Nephron progenitor cell (in vitro differentiated cells): ENCODE measurements around the gene ACAA2.

Source experiments
- DNase-seq: peaks from one replicate; pipeline ENCODE4 v3.0.0; 2021
- H3K27ac Mint-ChIP-seq: 2 replicates; pipeline ENCODE4 v1.8.0; 2021; ENCODE audit warnings: mild to moderate bottlenecking, moderate library complexity, mixed read lengths
- H3K27me3 Mint-ChIP-seq: 2 replicates; pipeline ENCODE4 v1.8.0; 2021; ENCODE audit warnings: mild to moderate bottlenecking, low read depth, mixed read lengths; ENCODE audit not compliant: poor library complexity
- H3K36me3 Mint-ChIP-seq: 2 replicates; pipeline ENCODE4 v1.8.0; 2021; ENCODE audit warnings: low read depth, mixed read lengths
- H3K4me1 Mint-ChIP-seq: 2 replicates; pipeline ENCODE4 v1.8.0; 2021; ENCODE audit warnings: mixed read lengths
- H3K4me3 Mint-ChIP-seq: 2 replicates; pipeline ENCODE4 v1.8.0; 2021; ENCODE audit warnings: mild to moderate bottlenecking, moderate library complexity, mixed read lengths
- H3K9me3 Mint-ChIP-seq: 2 replicates; pipeline ENCODE4 v1.8.0; 2021; ENCODE audit warnings: mild to moderate bottlenecking, moderate library complexity, mixed read lengths
- CTCF ChIP-seq: fragments of 200-600 bp; sonication (generic); IDR thresholded peaks from 2 replicates; pipeline ENCODE4 v1.5.0; 2021; ENCODE audit warnings: antibody characterized with exemption

Gene ACAA2

GRCh38 chr18:49813319-49814146 lies at the start of gene ACAA2:
Gene ACAA2 (minus strand): TSS chr18:49813533. CDS start chr18:49813484, 49 bp downstream.
- peak within 1 kb of the TSS; percentile 99 for H3K27ac Mint-ChIP-seq
- H3K4me1 Mint-ChIP-seq = peaks cover 35% of the 10 kb centered on the region
- H3K4me3 Mint-ChIP-seq = peak within 1 kb of the TSS; percentile 97
- H3K9me3 Mint-ChIP-seq = peaks cover 30% of the 10 kb centered on the region
- H3K27me3 Mint-ChIP-seq = peaks cover 4% of the 10 kb centered on the region
- peak; percentile 84 for DNase-seq
- peaks cover 47% of the 10 kb centered on the region for H3K36me3 Mint-ChIP-seq
- TF ChIP-seq CTCF = no peak

GRCh38 chr18:49862656-49863385 lies 49.5 kb upstream of the ACAA2 start:
- DNase-seq = no peak
- TF ChIP-seq CTCF = no peak
- Mint-ChIP-seq H3K4me3 (no peak overlapping the region), H3K36me3 (no peaks in the 10 kb centered on the region), H3K4me1 (peaks cover 12% of the 10 kb centered on the region), H3K9me3 (no peaks in the 10 kb centered on the region), H3K27ac (no peak overlapping the region), H3K27me3 (peaks cover 10% of the 10 kb centered on the region)

GRCh38 chr18:49861659-49862058 lies 48.3 kb upstream of the ACAA2 start:
- Mint-ChIP-seq H3K4me1 (peaks cover 12% of the 10 kb centered on the region), H3K36me3 (no peaks in the 10 kb centered on the region), H3K27me3 (peaks cover 7% of the 10 kb centered on the region), H3K4me3 (no peak overlapping the region), H3K9me3 (no peaks in the 10 kb centered on the region), H3K27ac (no peak overlapping the region)
- no peak for DNase-seq
- TF ChIP-seq CTCF = peak; percentile 39

- H3K9me3 Mint-ChIP-seq = no peaks in the 10 kb centered on the region
- H3K4me3 Mint-ChIP-seq = no peak overlapping the region
- peaks cover 10% of the 10 kb centered on the region for H3K27me3 Mint-ChIP-seq
- H3K4me1 Mint-ChIP-seq = peaks cover 12% of the 10 kb centered on the region
- no peak for DNase-seq
- H3K27ac Mint-ChIP-seq = no peak overlapping the region
- TF ChIP-seq CTCF = no peak
- H3K36me3 Mint-ChIP-seq = no peaks in the 10 kb centered on the region
Measured at GRCh38 chr18:49859725-49860124, 46.4 kb upstream of the ACAA2 start.

- no peak overlapping the region for H3K4me3 Mint-ChIP-seq
- H3K36me3 Mint-ChIP-seq = no peaks in the 10 kb centered on the region
- peaks cover 10% of the 10 kb centered on the region for H3K27me3 Mint-ChIP-seq
Measured at GRCh38 chr18:49859021-49859359, 45.7 kb upstream of the ACAA2 start.

More at GRCh38 chr18:49859021-49859359, 45.7 kb upstream of the ACAA2 start:
- H3K27ac Mint-ChIP-seq = no peak overlapping the region
- no peak for DNase-seq
- no peak for TF ChIP-seq CTCF
- peaks cover 12% of the 10 kb centered on the region for H3K4me1 Mint-ChIP-seq
- H3K9me3 Mint-ChIP-seq = no peaks in the 10 kb centered on the region
